ENCODE data around the gene SELL. TPM values are rescaled to one million over a fixed set of nuclear protein-coding genes. Genes with fewer than 3 reads are reported as not detected.

The SELL gene
- total and polyA plus RNA-seq, 10 of the 15 experiments (the other 5 are each of a cell fraction or from before 2014, with no cell fraction given) = 31.8 to 66.0 (median 50.9) TPM

DNA sequence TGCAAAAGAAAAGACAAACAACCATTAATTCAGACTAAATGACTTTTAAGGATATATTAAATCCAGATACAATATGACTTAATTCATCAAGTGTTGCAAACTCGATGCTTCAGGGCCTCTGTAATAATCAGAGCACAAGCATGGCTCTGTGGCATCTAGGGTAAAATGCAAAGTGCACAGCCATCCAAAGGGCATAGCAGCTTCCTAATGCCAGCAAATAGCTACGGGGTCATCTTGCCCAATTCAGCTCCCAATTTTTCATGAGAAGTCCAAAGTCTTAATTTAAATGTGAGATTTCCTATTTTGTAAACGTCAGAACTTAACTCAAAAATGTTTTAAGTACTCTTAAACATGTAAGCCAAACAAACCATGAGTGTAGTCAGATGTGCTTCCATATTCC lies 14.5 kb upstream of the SELL start:
- no peak for DNase-seq (ENCODE audit: low read depth, low spot score)
- ChIA-PET SMC1A (ENCODE audit: uncharacterized antibody, unreplicated experiment) (interaction anchor here (0.6 to 2.7 kb wide), 6 partner anchors 8 to 124 kb away, joined by 3 to 6 read pairs (median 4); partner anchors contain the start of gene SELE), RAD21 (ENCODE audit: unreplicated experiment) (no interaction called here), POLR2A (no interaction called here), CTCF (interaction anchor here (0.9 to 1.6 kb wide), 2 partner anchors 14 to 140 kb away, joined by 5 to 6 read pairs; partner anchors contain the start of gene F5)
- WGBS (ENCODE audit: insufficient coverage, insufficient replicate concordance, low lambda C conversion rate, missing lambda C conversion rate) = 10% methylated on average over 3 of the region's 3 CpGs
- H3K4me3 ChIP-seq = no peak overlapping the region
- ATAC-seq = no peak
- FAIRE-seq = no peak
- H3K79me2 ChIP-seq (ENCODE audit: control insufficient read depth, insufficient read depth, low read length) = no peaks in the 10 kb centered on the region
- in situ Hi-C loops (cut with MboI) (no loop called here), intact Hi-C loops (cut with micrococcal nuclease; ENCODE audit: unreplicated experiment) (no loop called here)
- no peaks in the 10 kb centered on the region for H3K9me3 ChIP-seq (replicated peaks; ENCODE audit: control insufficient read depth, insufficient read depth, low read length)
- H3K4me1 ChIP-seq (ENCODE audit: control insufficient read depth, insufficient read depth, low read length) = no peaks in the 10 kb centered on the region
- no peak overlapping the region for H3K4me2 ChIP-seq (ENCODE audit: control insufficient read depth, insufficient read depth)
- no peaks in the 10 kb centered on the region for H3K36me3 ChIP-seq (ENCODE audit: control insufficient read depth in 2 of 2, insufficient read depth in 2 of 2, low read length in 1 of 2)
- no peak overlapping the region for H2AFZ ChIP-seq (ENCODE audit: control insufficient read depth, low read depth, low read length)
- TF ChIP-seq SRF (IDR thresholded peaks at IDR 0.05; ENCODE audit: low read depth in 2 of 2, low read length in 2 of 2) (no peak), SIN3A (IDR thresholded peaks at IDR 0.05; ENCODE audit: low read depth, low read length) (no peak), TBL1XR1 (IDR thresholded peaks at IDR 0.05; ENCODE audit: low read depth, low read length) (no peak), POLR2AphosphoS5 (IDR thresholded peaks at IDR 0.05; ENCODE audit: low read length) (no peak), TCF7 (IDR thresholded peaks at IDR 0.05; ENCODE audit: borderline replicate concordance) (no peak), GATAD2B (conservative IDR thresholded peaks at IDR 0.05; ENCODE audit: low read depth) (no peak), HDGF (IDR thresholded peaks at IDR 0.05) (no peak), ETV6 (conservative IDR thresholded peaks at IDR 0.05 in 1 of 2, IDR thresholded peaks at IDR 0.05 in 1 of 2; ENCODE audit: borderline replicate concordance in 1 of 2, low read depth in 1 of 2) (no peak), GABPA (IDR thresholded peaks at IDR 0.05; ENCODE audit: low read depth) (no peak), MTA2 (IDR thresholded peaks at IDR 0.05; ENCODE audit: low read depth) (no peak), CBX3 (IDR thresholded peaks at IDR 0.05; ENCODE audit: borderline replicate concordance, low read depth) (no peak)
- H3K27ac ChIP-seq (ENCODE audit: control insufficient read depth, insufficient read depth) = no peak overlapping the region
- no TSS peak for BruUV-seq (replicated peaks)
- no peaks in the 10 kb centered on the region for H4K20me1 ChIP-seq (ENCODE audit: control insufficient read depth, insufficient read depth)
- no peak overlapping the region for H3K9ac ChIP-seq (ENCODE audit: control insufficient read depth, insufficient read depth, low read length)
- no peaks in the 10 kb centered on the region for H3K27me3 ChIP-seq (replicated peaks in 1 of 2; ENCODE audit: control insufficient read depth in 2 of 2, insufficient read depth in 2 of 2, low read length in 1 of 2)

Data from GM12878 (cell line).